SK-N-SH treated with all-trans-retinoic acid at 6 μM for 48 hours (cell line): Measurements from ENCODE around the gene PLAGL1.

Experiments used
- ESRRG ChIP-seq: fragments of 250-450 bp; sonication (Bioruptor Pico); IDR thresholded peaks from 2 replicates; pipeline ENCODE4 v1.6.1; 2021; ENCODE audit warnings: mild to moderate bottlenecking
- GLIS3 ChIP-seq: fragments of 250-450 bp; sonication (Bioruptor Pico); IDR thresholded peaks from 2 replicates; pipeline ENCODE4 v1.5.0; 2020; ENCODE audit warnings: mild to moderate bottlenecking, moderate library complexity
- OSR1 ChIP-seq: fragments of 250-450 bp; sonication (Bioruptor Pico); IDR thresholded peaks from 2 replicates; pipeline ENCODE4 v1.8.0; 2022; ENCODE audit warnings: moderate library complexity, mild to moderate bottlenecking, inconsistent platforms
- PPARA ChIP-seq: fragments of 250-450 bp; sonication (Bioruptor Pico); IDR thresholded peaks from 2 replicates; pipeline ENCODE4 v1.5.0; 2020; ENCODE audit warnings: mild to moderate bottlenecking, borderline replicate concordance
- RARB ChIP-seq: fragments of 250-450 bp; sonication (Bioruptor Pico); IDR thresholded peaks from 2 replicates; pipeline ENCODE4 v1.8.0; 2021; ENCODE audit warnings: mild to moderate bottlenecking, moderate library complexity
- ZFP3 ChIP-seq: fragments of 250-450 bp; sonication (Bioruptor Pico); IDR thresholded peaks from 2 replicates; pipeline ENCODE4 v1.5.0; 2020; ENCODE audit warnings: mild to moderate bottlenecking, moderate library complexity
- ZFP30 ChIP-seq: fragments of 450-650 bp; formaldehyde crosslinking; IDR thresholded peaks from 2 replicates; pipeline ENCODE4 v1.5.0; 2022; ENCODE audit warnings: mild to moderate bottlenecking, moderate library complexity
- ZNF8 ChIP-seq: fragments of 450-650 bp; formaldehyde crosslinking; IDR thresholded peaks from 2 replicates; pipeline ENCODE4 v1.5.0; 2020; ENCODE audit warnings: mild to moderate bottlenecking, moderate library complexity
- TF ChIP-seq, protein P1 (sequence below): fragments of 250-450 bp; sonication (Bioruptor Pico); IDR thresholded peaks from 2 replicates; pipeline ENCODE4 v1.5.1; 2020; ENCODE audit warnings: low read depth, mild to moderate bottlenecking, moderate library complexity
- TF ChIP-seq, protein P2 (sequence below): fragments of 250-450 bp; sonication (Bioruptor Pico); IDR thresholded peaks from 2 replicates; pipeline ENCODE4 v1.8.0; 2020; ENCODE audit warnings: mild to moderate bottlenecking, moderate library complexity, borderline replicate concordance

DNA sequence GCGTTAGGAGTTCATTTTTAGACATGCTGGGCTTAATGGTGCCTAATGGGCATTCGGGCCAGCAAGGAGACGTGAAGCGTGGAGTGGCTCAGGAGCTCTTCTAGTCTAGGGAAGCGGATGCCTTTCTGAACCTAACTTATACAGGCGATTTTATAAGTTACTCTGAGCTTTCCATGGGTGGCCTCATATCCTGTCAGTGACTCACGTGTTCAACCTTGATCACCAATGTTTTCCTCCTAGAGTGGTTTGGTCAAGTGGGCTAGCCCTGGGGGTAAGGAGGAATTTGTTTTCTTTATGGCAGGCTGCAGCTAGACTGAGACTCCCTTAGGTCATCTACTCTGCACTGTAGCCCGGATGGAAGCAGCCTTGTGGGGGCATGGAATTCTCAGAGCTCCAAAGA, 52.1 kb downstream of the PLAGL1 start:
- TF ChIP-seq OSR1 (CRISPR knock-in tag) (no peak), RARB (CRISPR knock-in tag) (no peak), ZFP3 (CRISPR knock-in tag) (no peak), GLIS3 (CRISPR knock-in tag) (no peak), ESRRG (CRISPR knock-in tag) (no peak), ZFP30 (CRISPR knock-in tag) (no peak), PPARA (CRISPR knock-in tag) (no peak), ZNF8 (no peak)
- TF ChIP-seq, protein P1, sequence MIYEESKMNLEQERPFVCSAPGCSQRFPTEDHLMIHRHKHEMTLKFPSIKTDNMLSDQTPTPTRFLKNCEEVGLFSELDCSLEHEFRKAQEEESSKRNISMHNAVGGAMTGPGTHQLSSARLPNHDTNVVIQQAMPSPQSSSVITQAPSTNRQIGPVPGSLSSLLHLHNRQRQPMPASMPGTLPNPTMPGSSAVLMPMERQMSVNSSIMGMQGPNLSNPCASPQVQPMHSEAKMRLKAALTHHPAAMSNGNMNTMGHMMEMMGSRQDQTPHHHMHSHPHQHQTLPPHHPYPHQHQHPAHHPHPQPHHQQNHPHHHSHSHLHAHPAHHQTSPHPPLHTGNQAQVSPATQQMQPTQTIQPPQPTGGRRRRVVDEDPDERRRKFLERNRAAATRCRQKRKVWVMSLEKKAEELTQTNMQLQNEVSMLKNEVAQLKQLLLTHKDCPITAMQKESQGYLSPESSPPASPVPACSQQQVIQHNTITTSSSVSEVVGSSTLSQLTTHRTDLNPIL (CRISPR knock-in tag) = no peak
- TF ChIP-seq, protein P2, sequence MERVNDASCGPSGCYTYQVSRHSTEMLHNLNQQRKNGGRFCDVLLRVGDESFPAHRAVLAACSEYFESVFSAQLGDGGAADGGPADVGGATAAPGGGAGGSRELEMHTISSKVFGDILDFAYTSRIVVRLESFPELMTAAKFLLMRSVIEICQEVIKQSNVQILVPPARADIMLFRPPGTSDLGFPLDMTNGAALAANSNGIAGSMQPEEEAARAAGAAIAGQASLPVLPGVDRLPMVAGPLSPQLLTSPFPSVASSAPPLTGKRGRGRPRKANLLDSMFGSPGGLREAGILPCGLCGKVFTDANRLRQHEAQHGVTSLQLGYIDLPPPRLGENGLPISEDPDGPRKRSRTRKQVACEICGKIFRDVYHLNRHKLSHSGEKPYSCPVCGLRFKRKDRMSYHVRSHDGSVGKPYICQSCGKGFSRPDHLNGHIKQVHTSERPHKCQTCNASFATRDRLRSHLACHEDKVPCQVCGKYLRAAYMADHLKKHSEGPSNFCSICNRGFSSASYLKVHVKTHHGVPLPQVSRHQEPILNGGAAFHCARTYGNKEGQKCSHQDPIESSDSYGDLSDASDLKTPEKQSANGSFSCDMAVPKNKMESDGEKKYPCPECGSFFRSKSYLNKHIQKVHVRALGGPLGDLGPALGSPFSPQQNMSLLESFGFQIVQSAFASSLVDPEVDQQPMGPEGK (CRISPR knock-in tag) = no peak
